GM12878 (cell line): ENCODE data around the gene NRXN3. TPM values are rescaled to one million over a fixed set of nuclear protein-coding genes. Genes with fewer than 3 reads are reported as not detected.

Source experiments
- ATAC-seq: fragments of 200-7000 bp; cut with Tn5 transposase; 3 replicates; pipeline ENCODE4 v1.9.1; 2020; ENCODE audit warnings: mild to moderate bottlenecking, moderate library complexity
- BruUV-seq: library from RNA; stranded (reverse); fragments of 400-500 nt; replicated peaks from 2 replicates; lab custom pipeline; 2021; lab: Mats Ljungman, UMichigan
- CTCF ChIA-PET: fragments of 300-600 bp; sonication (Branson Sonifier 250); formaldehyde crosslinking; extraction: SDS; loops from one replicate; lab custom pipeline; 2021; ENCODE audit warnings: inconsistent platforms; lab: Yijun Ruan, JAX
- POLR2A ChIA-PET: fragments of 350-600 bp; formaldehyde crosslinking; extraction: SDS; loops from one replicate; lab custom pipeline; 2021; ENCODE audit warnings: inconsistent platforms; lab: Charles Lee
- RAD21 ChIA-PET: fragments of 300-600 bp; sonication (Branson Sonifier 250); formaldehyde crosslinking; loops from one replicate; lab custom pipeline; 2023; ENCODE audit warnings: antibody characterized with exemption; ENCODE audit not compliant: unreplicated experiment; lab: Charles Lee
- SMC1A ChIA-PET: fragments of 300-600 bp; sonication (Branson Sonifier 250); formaldehyde crosslinking; loops from one replicate; lab custom pipeline; 2023; ENCODE audit not compliant: unreplicated experiment, uncharacterized antibody; lab: Charles Lee
- DNase-seq: peaks from one replicate; pipeline ENCODE4 v3.0.0-alpha.2; 2011; ENCODE audit warnings: low read depth, low spot score
- FAIRE-seq: peaks from 3 replicates; lab custom pipeline; 2011; peaks lifted over from hg19 to GRCh38; lab: Jason Lieb, UNC
- H2AFZ ChIP-seq: 2 replicates; pipeline ENCODE4 v1.6.0; 2011; ENCODE audit warnings: low read depth, low read length, control low read depth; ENCODE audit not compliant: control insufficient read depth
- H3K27ac ChIP-seq: 2 replicates; pipeline ENCODE4 v1.5.1; 2011; ENCODE audit warnings: control low read depth; ENCODE audit not compliant: control insufficient read depth, insufficient read depth
- H3K27me3 ChIP-seq, 2 experiments: replicated peaks in 1 of 2; 2 replicates each; pipeline versions ENCODE4 v1.6.0 to v1.6.1; 2011; ENCODE audit warnings: low read length in 1 of 2; ENCODE audit not compliant: control insufficient read depth in 2 of 2, insufficient read depth in 2 of 2
- H3K36me3 ChIP-seq, 2 experiments: 2 replicates each; pipeline ENCODE4 v1.5.1; 2011; ENCODE audit warnings: low read length in 1 of 2; ENCODE audit not compliant: control insufficient read depth in 2 of 2, insufficient read depth in 2 of 2
- H3K4me1 ChIP-seq: 2 replicates; pipeline ENCODE4 v1.6.1; 2011; ENCODE audit warnings: mild to moderate bottlenecking, low read length, moderate library complexity, mixed read lengths; ENCODE audit not compliant: control insufficient read depth, insufficient read depth
- H3K4me2 ChIP-seq: 2 replicates; pipeline ENCODE4 v1.6.0; 2011; ENCODE audit warnings: control low read depth; ENCODE audit not compliant: control insufficient read depth, insufficient read depth
- H3K4me3 ChIP-seq: fragments of 200-600 bp; sonication (generic); 2 replicates; pipeline ENCODE4 v1.5.1; 2016
- H3K79me2 ChIP-seq: 2 replicates; pipeline ENCODE4 v1.6.0; 2011; ENCODE audit warnings: low read length; ENCODE audit not compliant: control insufficient read depth, insufficient read depth
- H3K9ac ChIP-seq: 2 replicates; pipeline ENCODE4 v1.8.0; 2011; ENCODE audit warnings: low read length, control low read depth, mixed read lengths; ENCODE audit not compliant: control insufficient read depth, insufficient read depth
- H3K9me3 ChIP-seq: replicated peaks from 3 replicates; pipeline ENCODE4 v1.5.1; 2011; ENCODE audit warnings: mild to moderate bottlenecking, low read length; ENCODE audit not compliant: control insufficient read depth, insufficient read depth
- H4K20me1 ChIP-seq: 2 replicates; pipeline ENCODE4 v1.6.0; 2011; ENCODE audit not compliant: control insufficient read depth, insufficient read depth
- NR2F1 ChIP-seq: fragments of 450-650 bp; conservative IDR thresholded peaks from 2 replicates; pipeline ENCODE4 v1.6.1; 2017; ENCODE audit warnings: mild to moderate bottlenecking
- PML ChIP-seq: IDR thresholded peaks from 2 replicates; pipeline ENCODE4 v1.6.1; 2012; ENCODE audit warnings: low read length, inconsistent platforms
- RELB ChIP-seq: fragments of 450-650 bp; IDR thresholded peaks from 2 replicates; pipeline ENCODE4 v1.6.1; 2017; ENCODE audit warnings: low read depth, mild to moderate bottlenecking, moderate library complexity
- SPI1 ChIP-seq: IDR thresholded peaks from 2 replicates; pipeline ENCODE4 v1.6.1; 2011; ENCODE audit warnings: low read depth, mild to moderate bottlenecking, low read length, moderate library complexity, borderline replicate concordance; ENCODE audit not compliant: insufficient read depth
- ZNF592 ChIP-seq: fragments of 450-650 bp; IDR thresholded peaks from 2 replicates; pipeline ENCODE4 v1.6.1; 2017; ENCODE audit warnings: mild to moderate bottlenecking, moderate library complexity
- WGBS: methylation state at CpG from one replicate; pipeline ENCODE4 v1.1.6; 2016; ENCODE audit warnings: low lambda C conversion rate; ENCODE audit not compliant: insufficient replicate concordance, insufficient coverage; ENCODE audit errors: missing lambda C conversion rate; 5-methylcytosine and 5-hydroxymethylcytosine counted together
- in situ Hi-C: fragments of 300-500 bp; cut with MboI; formaldehyde crosslinking; loops from 9 replicates; pipeline ENCODE4 v1.14.3; 2018; ENCODE audit warnings: mixed read lengths
- intact Hi-C: fragments of 100-400 bp; cut with micrococcal nuclease; formaldehyde crosslinking; loops from one replicate; pipeline ENCODE4 v1.14.2; 2022; ENCODE audit not compliant: unreplicated experiment
- polyA plus RNA-seq, 11 experiments: library from polyadenylated mRNA; depleted of rRNA in 4 of 11; unstranded in 6 of 11; stranded (reverse) in 5 of 11; fragments of >200 nt; fragmentation: Nextera tagmentation in 4 of 11; fragmentation: Illumina TruSeq in 1 of 11; extraction: Ambion mirVana in 4 of 11; extraction: Trizol in 1 of 11; gene quantifications; 1 replicate in 1 of 11; 2 replicates in 10 of 11; pipeline versions ENCODE4 v1.2.1 to v1.2.3, GENCODE V29; 2011 to 2016; ENCODE audit warnings: inconsistent platforms in 2 of 11, missing spikeins in 2 of 11, low read depth in 1 of 11
- total RNA-seq, 4 experiments: library from RNA; depleted of rRNA in 3 of 4; stranded (reverse); fragments of >200 nt in 3 of 4; fragmentation: Illumina TruSeq in 1 of 4; extraction: Trizol in 1 of 4; gene quantifications; 2 replicates each; pipeline versions ENCODE4 v1.2.1 to v1.2.3, GENCODE V29; 2013 to 2021

NRXN3 gene
- total and polyA plus RNA-seq, 10 of the 15 experiments (the other 5 are each of a cell fraction or from before 2014, with no cell fraction given), result 0.52 to 3.3 (median 1.4) TPM

- TF ChIP-seq ZNF592 (no peak), NR2F1 (no peak), PML (no peak)
Measured at GRCh38 chr14:79062226-79062625, 892.1 kb downstream of the NRXN3 start (continued).

GRCh38 chr14:79064214-79064613, 894.0 kb downstream of the NRXN3 start:
- BruUV-seq, result no TSS peak
- no peak overlapping the region for H3K4me3 ChIP-seq
- H3K9me3 ChIP-seq, result no peaks in the 10 kb centered on the region
- H3K27ac ChIP-seq, result no peak overlapping the region
- H3K27me3 ChIP-seq, result no peaks in the 10 kb centered on the region
- no peak overlapping the region for H3K4me2 ChIP-seq
- intact Hi-C loops (no loop called here), in situ Hi-C loops (no loop called here)
- no peaks in the 10 kb centered on the region for H3K36me3 ChIP-seq
- no peak overlapping the region for H2AFZ ChIP-seq
- POLR2A ChIA-PET, result no interaction called here
- CTCF ChIA-PET, result no interaction called here
- RAD21 ChIA-PET, result no interaction called here
- no peaks in the 10 kb centered on the region for H3K79me2 ChIP-seq
- no peak overlapping the region for H3K9ac ChIP-seq
- no peak for FAIRE-seq
- no peaks in the 10 kb centered on the region for H4K20me1 ChIP-seq
- peak; percentile 67 for ATAC-seq
- no peaks in the 10 kb centered on the region for H3K4me1 ChIP-seq
- SMC1A ChIA-PET, result no interaction called here
- WGBS, result 24% methylated on average over 2 of the region's 2 CpGs
- TF ChIP-seq SPI1, result peak; percentile 75; the same call in 1 of the 2 replicates
- no peak for TF ChIP-seq RELB
- peak; percentile 19 for DNase-seq
